CD4-positive, CD25-positive, alpha-beta regulatory T cell (primary cell): Measurements from ENCODE around the gene KCNMA1. TPM values are rescaled to one million over a fixed set of nuclear protein-coding genes. Genes with fewer than 3 reads are reported as not detected.

Experiments
- ATAC-seq, 2 donors: fragments of 150-1000 bp; cut with Tn5 transposase; one replicate each; pipeline ENCODE4 v1.10.0; 2021; ENCODE audit warnings: low read depth in 2 of 2, moderate number of reproducible peaks in 2 of 2, moderate library complexity in 1 of 2
- DNase-seq, 3 donors: peaks; one replicate each; pipeline versions ENCODE4 v3.0.0 to v3.0.0-alpha.2; 2012 to 2022; ENCODE audit warnings: mixed read lengths in 1 of 3
- H3K27ac ChIP-seq: one replicate; pipeline ENCODE4 v1.7.0; 2013; ENCODE audit warnings: mild to moderate bottlenecking, low read length; ENCODE audit not compliant: insufficient read depth, poor library complexity, severe bottlenecking
- H3K27me3 ChIP-seq: one replicate; pipeline ENCODE4 v1.7.0; 2013; ENCODE audit warnings: low read length; ENCODE audit not compliant: control insufficient read depth, insufficient read depth
- H3K36me3 ChIP-seq: one replicate; pipeline ENCODE4 v1.7.0; 2013; ENCODE audit warnings: mild to moderate bottlenecking, low read length, moderate library complexity; ENCODE audit not compliant: control insufficient read depth, insufficient read depth
- H3K4me1 ChIP-seq: 2 replicates; pipeline ENCODE4 v1.7.0; 2013; ENCODE audit warnings: mild to moderate bottlenecking, low read length; ENCODE audit not compliant: insufficient read depth, control insufficient read depth, poor library complexity, severe bottlenecking
- H3K4me3 ChIP-seq: one replicate; pipeline ENCODE4 v1.7.0; 2013; ENCODE audit warnings: low read depth, mild to moderate bottlenecking, low read length, moderate library complexity
- H3K9me3 ChIP-seq, 2 experiments: 1 replicate in 1 of 2; 2 replicates in 1 of 2; pipeline ENCODE4 v1.7.0; 2013; ENCODE audit warnings: low read length in 2 of 2, mild to moderate bottlenecking in 1 of 2, moderate library complexity in 1 of 2; ENCODE audit not compliant: control insufficient read depth in 2 of 2
- H3K27ac Mint-ChIP-seq, 3 donors: one replicate each; pipeline ENCODE4 v1.8.0; 2020 to 2022; ENCODE audit warnings: mild to moderate bottlenecking in 3 of 3, mixed read lengths in 3 of 3, moderate library complexity in 2 of 3
- H3K27me3 Mint-ChIP-seq: one replicate; pipeline ENCODE4 v1.8.0; 2022; ENCODE audit warnings: mild to moderate bottlenecking, mixed read lengths
- H3K36me3 Mint-ChIP-seq: one replicate; pipeline ENCODE4 v1.8.0; 2020; ENCODE audit warnings: mixed read lengths
- H3K4me1 Mint-ChIP-seq, 4 donors: one replicate each; pipeline ENCODE4 v1.8.0; 2020 to 2022; ENCODE audit warnings: mixed read lengths in 4 of 4, mild to moderate bottlenecking in 1 of 4
- H3K4me3 Mint-ChIP-seq, 4 donors: one replicate each; pipeline ENCODE4 v1.8.0; 2020 to 2022; ENCODE audit warnings: mild to moderate bottlenecking in 4 of 4, mixed read lengths in 4 of 4, moderate library complexity in 3 of 4
- H3K9me3 Mint-ChIP-seq, 7 donors: one replicate each; pipeline ENCODE4 v1.8.0; 2020 to 2022; ENCODE audit warnings: mixed read lengths in 7 of 7, mild to moderate bottlenecking in 3 of 7, moderate library complexity in 2 of 7
- polyA plus RNA-seq, 4 donors: library from polyadenylated mRNA; unstranded; fragments of 300-500 nt; fragmentation: Illumina TruSeq; gene quantifications; one replicate each; pipeline ENCODE4 v1.2.3, GENCODE V29; 2021
- total RNA-seq: library from RNA; stranded (reverse); gene quantifications from one replicate; pipeline ENCODE4 v1.2.3, GENCODE V29; 2022

The KCNMA1 gene
- total and polyA plus RNA-seq, 5 donors from 2014 or later = not detected

GRCh38 chr10:77456414-77456813 is 181.2 kb downstream of the KCNMA1 start:
- Mint-ChIP-seq H3K4me3 (no peak overlapping the region), H3K27ac (no peak overlapping the region), H3K27me3 (peaks cover 13% of the 10 kb centered on the region), H3K4me1 (no peaks in the 10 kb centered on the region), H3K9me3 (peaks cover 0 to 4% (median 0%) of the 10 kb centered on the region in 7 donors), H3K36me3 (no peaks in the 10 kb centered on the region)
- Histone ChIP-seq H3K9me3 (no peaks in the 10 kb centered on the region), H3K27ac (no peak overlapping the region), H3K36me3 (no peaks in the 10 kb centered on the region), H3K4me3 (no peak overlapping the region), H3K4me1 (no peaks in the 10 kb centered on the region), H3K27me3 (no peaks in the 10 kb centered on the region)
- no peak for ATAC-seq
- no peak for DNase-seq

GRCh38 chr10:77455561-77455960 is 182.0 kb downstream of the KCNMA1 start:
- no peaks in the 10 kb centered on the region for H3K36me3 Mint-ChIP-seq
- H3K9me3 Mint-ChIP-seq = peaks cover 0 to 4% (median 0%) of the 10 kb centered on the region in 7 donors
- Histone ChIP-seq H3K9me3 (no peaks in the 10 kb centered on the region), H3K36me3 (no peaks in the 10 kb centered on the region), H3K27ac (no peak overlapping the region), H3K4me3 (no peak overlapping the region), H3K27me3 (no peaks in the 10 kb centered on the region), H3K4me1 (no peaks in the 10 kb centered on the region)
- DNase-seq (no peak), ATAC-seq (no peak)
- H3K4me3 Mint-ChIP-seq = no peak overlapping the region
- H3K27me3 Mint-ChIP-seq = peaks cover 13% of the 10 kb centered on the region
- H3K27ac Mint-ChIP-seq = no peak overlapping the region
- no peaks in the 10 kb centered on the region for H3K4me1 Mint-ChIP-seq

GRCh38 chr10:77452952-77453564 is 184.6 kb downstream of the KCNMA1 start:
- H3K9me3 ChIP-seq = no peaks in the 10 kb centered on the region
- no peak for DNase-seq
- peaks cover 0 to 3% (median 0%) of the 10 kb centered on the region in 7 donors for H3K9me3 Mint-ChIP-seq
- H3K27ac ChIP-seq = no peak overlapping the region
- no peaks in the 10 kb centered on the region for H3K4me1 ChIP-seq
- ATAC-seq = no peak
- no peaks in the 10 kb centered on the region for H3K36me3 Mint-ChIP-seq
- no peak overlapping the region for H3K4me3 ChIP-seq
- H3K4me1 Mint-ChIP-seq = no peaks in the 10 kb centered on the region
- no peaks in the 10 kb centered on the region for H3K36me3 ChIP-seq
- H3K4me3 Mint-ChIP-seq = no peak overlapping the region
- H3K27me3 Mint-ChIP-seq = peaks cover 13% of the 10 kb centered on the region
- H3K27me3 ChIP-seq = no peaks in the 10 kb centered on the region
- H3K27ac Mint-ChIP-seq = no peak overlapping the region

GRCh38 chr10:77451886-77452285 is 185.7 kb downstream of the KCNMA1 start:
- ATAC-seq = no peak

GRCh38 chr10:77448226-77448625 is 189.4 kb downstream of the KCNMA1 start:
- Histone ChIP-seq H3K27me3 (no peaks in the 10 kb centered on the region), H3K9me3 (no peaks in the 10 kb centered on the region), H3K36me3 (no peaks in the 10 kb centered on the region), H3K27ac (no peak overlapping the region), H3K4me3 (no peak overlapping the region), H3K4me1 (no peaks in the 10 kb centered on the region)
- no peak overlapping the region for H3K27ac Mint-ChIP-seq
- H3K4me3 Mint-ChIP-seq = no peak overlapping the region
- ATAC-seq (no peak), DNase-seq (no peak)
- no peaks in the 10 kb centered on the region for H3K4me1 Mint-ChIP-seq
- H3K36me3 Mint-ChIP-seq = no peaks in the 10 kb centered on the region
- H3K9me3 Mint-ChIP-seq = peaks cover 0 to 3% (median 0%) of the 10 kb centered on the region in 7 donors
- no peaks in the 10 kb centered on the region for H3K27me3 Mint-ChIP-seq

More at GRCh38 chr10:77451886-77452285, 185.7 kb downstream of the KCNMA1 start:
- DNase-seq = no peak
- no peaks in the 10 kb centered on the region for H3K36me3 Mint-ChIP-seq
- no peak overlapping the region for H3K27ac ChIP-seq
- H3K4me3 Mint-ChIP-seq = no peak overlapping the region
- H3K9me3 ChIP-seq = no peaks in the 10 kb centered on the region
- no peaks in the 10 kb centered on the region for H3K4me1 Mint-ChIP-seq
- H3K9me3 Mint-ChIP-seq = peaks cover 0 to 3% (median 0%) of the 10 kb centered on the region in 7 donors
- no peaks in the 10 kb centered on the region for H3K27me3 ChIP-seq
- H3K4me3 ChIP-seq = no peak overlapping the region
- H3K27me3 Mint-ChIP-seq = peaks cover 7% of the 10 kb centered on the region
- H3K4me1 ChIP-seq = no peaks in the 10 kb centered on the region
- H3K36me3 ChIP-seq = no peaks in the 10 kb centered on the region
- H3K27ac Mint-ChIP-seq = no peak overlapping the region

GRCh38 chr10:77446700-77447099 is 190.9 kb downstream of the KCNMA1 start:
- Histone ChIP-seq H3K4me3 (no peak overlapping the region), H3K27ac (no peak overlapping the region), H3K4me1 (no peaks in the 10 kb centered on the region), H3K36me3 (no peaks in the 10 kb centered on the region), H3K9me3 (no peaks in the 10 kb centered on the region), H3K27me3 (no peaks in the 10 kb centered on the region)
- H3K4me3 Mint-ChIP-seq = no peak overlapping the region
- ATAC-seq (no peak), DNase-seq (no peak)
- no peaks in the 10 kb centered on the region for H3K36me3 Mint-ChIP-seq
- H3K27ac Mint-ChIP-seq = no peak overlapping the region
- H3K9me3 Mint-ChIP-seq = peaks cover 0 to 3% (median 0%) of the 10 kb centered on the region in 7 donors
- H3K27me3 Mint-ChIP-seq = no peaks in the 10 kb centered on the region
- H3K4me1 Mint-ChIP-seq = no peaks in the 10 kb centered on the region

- Mint-ChIP-seq H3K9me3 (peaks cover 0 to 3% (median 0%) of the 10 kb centered on the region in 7 donors), H3K36me3 (no peaks in the 10 kb centered on the region), H3K27ac (no peak overlapping the region), H3K4me3 (no peak overlapping the region), H3K4me1 (no peaks in the 10 kb centered on the region), H3K27me3 (no peaks in the 10 kb centered on the region)
- H3K27ac ChIP-seq = no peak overlapping the region
- DNase-seq (no peak), ATAC-seq (no peak)
- H3K4me1 ChIP-seq = no peaks in the 10 kb centered on the region
- H3K36me3 ChIP-seq = no peaks in the 10 kb centered on the region
- no peaks in the 10 kb centered on the region for H3K27me3 ChIP-seq
- no peaks in the 10 kb centered on the region for H3K9me3 ChIP-seq
- H3K4me3 ChIP-seq = no peak overlapping the region
These were observed 192.1 kb downstream of the KCNMA1 start for GRCh38 chr10:77445547-77445946.

GRCh38 chr10:77444041-77444440 is 193.6 kb downstream of the KCNMA1 start:
- Histone ChIP-seq H3K9me3 (no peaks in the 10 kb centered on the region), H3K4me1 (no peaks in the 10 kb centered on the region), H3K27ac (no peak overlapping the region), H3K36me3 (no peaks in the 10 kb centered on the region), H3K4me3 (no peak overlapping the region), H3K27me3 (no peaks in the 10 kb centered on the region)
- no peaks in the 10 kb centered on the region for H3K27me3 Mint-ChIP-seq
- no peaks in the 10 kb centered on the region for H3K36me3 Mint-ChIP-seq
- no peaks in the 10 kb centered on the region for H3K4me1 Mint-ChIP-seq
- DNase-seq (no peak), ATAC-seq (no peak)
- H3K9me3 Mint-ChIP-seq = peaks cover 0 to 3% (median 0%) of the 10 kb centered on the region in 7 donors
- H3K27ac Mint-ChIP-seq = no peak overlapping the region
- no peak overlapping the region for H3K4me3 Mint-ChIP-seq
